ENCODE measurements around the gene KCTD5.
"Not testable (repeated sequence)": the region's sequence is repeated elsewhere in the genome, so short reads cannot be mapped to it uniquely, and the experiment has no call there.

KCTD5 gene

DNA sequence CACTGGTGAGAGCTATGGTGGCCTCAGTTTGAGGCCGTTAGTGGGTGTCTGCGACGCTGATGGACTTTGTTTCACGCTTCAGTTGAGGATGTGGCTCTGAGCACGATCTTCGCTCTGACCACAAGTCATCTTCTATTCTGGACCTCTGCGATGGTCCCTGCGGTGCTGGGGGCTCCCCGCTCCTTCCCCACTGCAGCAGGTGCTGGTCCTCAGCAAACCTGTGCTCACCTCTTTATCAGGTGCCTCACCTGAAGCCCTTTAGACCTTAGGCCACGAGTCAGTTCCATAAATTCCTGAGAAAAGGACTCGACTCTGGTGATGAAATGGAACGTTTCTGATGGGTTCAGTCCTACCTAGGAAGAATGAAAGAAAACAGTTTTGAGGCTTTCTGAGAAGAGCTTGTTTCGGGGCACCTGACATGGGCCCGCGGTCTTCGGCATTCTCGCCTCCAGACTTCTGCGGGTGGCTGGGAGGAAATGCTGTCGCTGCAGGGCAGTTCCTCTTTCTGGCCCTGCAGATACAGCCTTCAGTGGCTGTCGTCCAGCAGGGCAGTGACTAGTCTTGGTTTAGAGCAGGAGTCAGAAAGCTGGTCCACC is 4.7 kb downstream of the KCTD5 start (continued):
- TF ChIP-seq, protein P1, sequence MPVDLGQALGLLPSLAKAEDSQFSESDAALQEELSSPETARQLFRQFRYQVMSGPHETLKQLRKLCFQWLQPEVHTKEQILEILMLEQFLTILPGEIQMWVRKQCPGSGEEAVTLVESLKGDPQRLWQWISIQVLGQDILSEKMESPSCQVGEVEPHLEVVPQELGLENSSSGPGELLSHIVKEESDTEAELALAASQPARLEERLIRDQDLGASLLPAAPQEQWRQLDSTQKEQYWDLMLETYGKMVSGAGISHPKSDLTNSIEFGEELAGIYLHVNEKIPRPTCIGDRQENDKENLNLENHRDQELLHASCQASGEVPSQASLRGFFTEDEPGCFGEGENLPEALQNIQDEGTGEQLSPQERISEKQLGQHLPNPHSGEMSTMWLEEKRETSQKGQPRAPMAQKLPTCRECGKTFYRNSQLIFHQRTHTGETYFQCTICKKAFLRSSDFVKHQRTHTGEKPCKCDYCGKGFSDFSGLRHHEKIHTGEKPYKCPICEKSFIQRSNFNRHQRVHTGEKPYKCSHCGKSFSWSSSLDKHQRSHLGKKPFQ (tag by site-specific recombination; IDR thresholded peaks at IDR 0.05) = no peak
- TF ChIP-seq ZNF549 (tag by site-specific recombination; IDR thresholded peaks at IDR 0.05) (no peak), ZFP3 (tag by site-specific recombination; IDR thresholded peaks at IDR 0.05; ENCODE audit: low read depth) (no peak), YY2 (tag by site-specific recombination; IDR thresholded peaks at IDR 0.05) (no peak), ZNF654 (tag by site-specific recombination; IDR thresholded peaks at IDR 0.05; ENCODE audit: low read depth) (no peak), MZF1 (tag by site-specific recombination; IDR thresholded peaks at IDR 0.05; ENCODE audit: borderline replicate concordance) (no peak), ZNF174 (tag by site-specific recombination; IDR thresholded peaks at IDR 0.05) (no peak), ZNF610 (tag by site-specific recombination; IDR thresholded peaks at IDR 0.05; ENCODE audit: borderline replicate concordance) (no peak), YY1 (tag by site-specific recombination; IDR thresholded peaks at IDR 0.05) (no peak), ZNF354C (tag by site-specific recombination; IDR thresholded peaks at IDR 0.05; ENCODE audit: borderline replicate concordance, low read depth) (no peak), ZBTB8A (tag by site-specific recombination; IDR thresholded peaks at IDR 0.05) (no peak)
- TF ChIP-seq, protein P2, sequence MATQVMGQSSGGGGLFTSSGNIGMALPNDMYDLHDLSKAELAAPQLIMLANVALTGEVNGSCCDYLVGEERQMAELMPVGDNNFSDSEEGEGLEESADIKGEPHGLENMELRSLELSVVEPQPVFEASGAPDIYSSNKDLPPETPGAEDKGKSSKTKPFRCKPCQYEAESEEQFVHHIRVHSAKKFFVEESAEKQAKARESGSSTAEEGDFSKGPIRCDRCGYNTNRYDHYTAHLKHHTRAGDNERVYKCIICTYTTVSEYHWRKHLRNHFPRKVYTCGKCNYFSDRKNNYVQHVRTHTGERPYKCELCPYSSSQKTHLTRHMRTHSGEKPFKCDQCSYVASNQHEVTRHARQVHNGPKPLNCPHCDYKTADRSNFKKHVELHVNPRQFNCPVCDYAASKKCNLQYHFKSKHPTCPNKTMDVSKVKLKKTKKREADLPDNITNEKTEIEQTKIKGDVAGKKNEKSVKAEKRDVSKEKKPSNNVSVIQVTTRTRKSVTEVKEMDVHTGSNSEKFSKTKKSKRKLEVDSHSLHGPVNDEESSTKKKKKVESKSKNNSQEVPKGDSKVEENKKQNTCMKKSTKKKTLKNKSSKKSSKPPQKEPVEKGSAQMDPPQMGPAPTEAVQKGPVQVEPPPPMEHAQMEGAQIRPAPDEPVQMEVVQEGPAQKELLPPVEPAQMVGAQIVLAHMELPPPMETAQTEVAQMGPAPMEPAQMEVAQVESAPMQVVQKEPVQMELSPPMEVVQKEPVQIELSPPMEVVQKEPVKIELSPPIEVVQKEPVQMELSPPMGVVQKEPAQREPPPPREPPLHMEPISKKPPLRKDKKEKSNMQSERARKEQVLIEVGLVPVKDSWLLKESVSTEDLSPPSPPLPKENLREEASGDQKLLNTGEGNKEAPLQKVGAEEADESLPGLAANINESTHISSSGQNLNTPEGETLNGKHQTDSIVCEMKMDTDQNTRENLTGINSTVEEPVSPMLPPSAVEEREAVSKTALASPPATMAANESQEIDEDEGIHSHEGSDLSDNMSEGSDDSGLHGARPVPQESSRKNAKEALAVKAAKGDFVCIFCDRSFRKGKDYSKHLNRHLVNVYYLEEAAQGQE (tag by site-specific recombination; IDR thresholded peaks at IDR 0.05) = no peak
- TF ChIP-seq, protein P3, sequence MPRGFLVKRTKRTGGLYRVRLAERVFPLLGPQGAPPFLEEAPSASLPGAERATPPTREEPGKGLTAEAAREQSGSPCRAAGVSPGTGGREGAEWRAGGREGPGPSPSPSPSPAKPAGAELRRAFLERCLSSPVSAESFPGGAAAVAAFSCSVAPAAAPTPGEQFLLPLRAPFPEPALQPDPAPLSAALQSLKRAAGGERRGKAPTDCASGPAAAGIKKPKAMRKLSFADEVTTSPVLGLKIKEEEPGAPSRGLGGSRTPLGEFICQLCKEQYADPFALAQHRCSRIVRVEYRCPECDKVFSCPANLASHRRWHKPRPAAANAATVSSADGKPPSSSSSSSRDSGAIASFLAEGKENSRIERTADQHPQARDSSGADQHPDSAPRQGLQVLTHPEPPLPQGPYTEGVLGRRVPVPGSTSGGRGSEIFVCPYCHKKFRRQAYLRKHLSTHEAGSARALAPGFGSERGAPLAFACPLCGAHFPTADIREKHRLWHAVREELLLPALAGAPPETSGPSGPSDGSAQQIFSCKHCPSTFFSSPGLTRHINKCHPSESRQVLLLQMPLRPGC (tag by site-specific recombination; IDR thresholded peaks at IDR 0.05) = no peak
- TF ChIP-seq, protein P4, sequence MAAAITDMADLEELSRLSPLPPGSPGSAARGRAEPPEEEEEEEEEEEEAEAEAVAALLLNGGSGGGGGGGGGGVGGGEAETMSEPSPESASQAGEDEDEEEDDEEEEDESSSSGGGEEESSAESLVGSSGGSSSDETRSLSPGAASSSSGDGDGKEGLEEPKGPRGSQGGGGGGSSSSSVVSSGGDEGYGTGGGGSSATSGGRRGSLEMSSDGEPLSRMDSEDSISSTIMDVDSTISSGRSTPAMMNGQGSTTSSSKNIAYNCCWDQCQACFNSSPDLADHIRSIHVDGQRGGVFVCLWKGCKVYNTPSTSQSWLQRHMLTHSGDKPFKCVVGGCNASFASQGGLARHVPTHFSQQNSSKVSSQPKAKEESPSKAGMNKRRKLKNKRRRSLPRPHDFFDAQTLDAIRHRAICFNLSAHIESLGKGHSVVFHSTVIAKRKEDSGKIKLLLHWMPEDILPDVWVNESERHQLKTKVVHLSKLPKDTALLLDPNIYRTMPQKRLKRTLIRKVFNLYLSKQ (tag by site-specific recombination; IDR thresholded peaks at IDR 0.05; ENCODE audit: borderline replicate concordance) = no peak

DNA sequence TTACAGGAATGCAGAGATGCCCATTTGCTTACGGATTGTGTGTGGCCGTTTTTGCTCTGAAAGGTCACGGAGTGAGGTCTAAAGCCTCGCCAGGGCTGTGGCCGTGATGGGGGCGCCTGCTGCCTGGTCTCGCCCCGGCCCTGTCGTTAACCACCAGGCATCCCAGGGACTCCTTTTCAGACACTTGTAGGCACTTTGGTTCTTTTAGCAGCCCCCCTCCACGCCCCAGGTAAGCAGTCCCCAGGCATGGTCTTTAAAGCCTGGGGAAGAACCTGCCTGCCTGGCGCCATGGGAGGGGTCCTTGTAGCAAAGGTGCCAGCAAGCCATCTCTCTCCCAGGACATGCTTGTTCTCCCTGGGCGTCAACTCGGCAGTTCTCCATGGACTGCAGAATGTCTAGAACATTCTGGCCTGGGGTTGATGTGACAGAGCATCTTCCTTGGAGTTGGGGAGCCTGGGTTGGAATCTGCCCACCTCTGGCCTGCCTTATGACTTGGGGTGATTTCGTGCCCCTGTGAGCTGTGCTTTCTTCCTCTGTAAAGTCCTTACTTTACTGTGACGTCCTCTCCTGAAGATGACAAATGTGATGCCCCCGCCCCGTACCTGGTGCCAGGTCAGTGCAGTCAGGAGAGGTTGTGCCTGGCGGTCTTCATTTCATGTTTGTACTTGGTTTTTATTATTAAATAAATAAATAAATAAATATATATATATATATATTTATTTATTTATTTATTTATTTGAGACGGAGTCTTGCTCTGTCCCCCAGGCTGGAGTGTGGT is 5.4 kb downstream of the KCTD5 start:
- no peaks in the 10 kb centered on the region for H3K4me1 ChIP-seq (ENCODE audit: control insufficient read depth, insufficient read depth, low read length)
- POLR2A ChIA-PET = interaction anchor here (0.7 kb wide), 1 partner anchor 32 kb away, joined by 3 read pairs; no protein-coding TSS in a partner anchor
- no peak for TF ChIP-seq TRIM28 (IDR thresholded peaks at IDR 0.05; ENCODE audit: borderline replicate concordance, low read length)
- peak; percentile 33 for TF ChIP-seq ZNF426 (tag by site-specific recombination; IDR thresholded peaks at IDR 0.05)
- TF ChIP-seq ZNF394 (tag by site-specific recombination; IDR thresholded peaks at IDR 0.05; ENCODE audit: borderline replicate concordance) = peak; percentile 54; the same call in 1 of the 2 replicates

DNA sequence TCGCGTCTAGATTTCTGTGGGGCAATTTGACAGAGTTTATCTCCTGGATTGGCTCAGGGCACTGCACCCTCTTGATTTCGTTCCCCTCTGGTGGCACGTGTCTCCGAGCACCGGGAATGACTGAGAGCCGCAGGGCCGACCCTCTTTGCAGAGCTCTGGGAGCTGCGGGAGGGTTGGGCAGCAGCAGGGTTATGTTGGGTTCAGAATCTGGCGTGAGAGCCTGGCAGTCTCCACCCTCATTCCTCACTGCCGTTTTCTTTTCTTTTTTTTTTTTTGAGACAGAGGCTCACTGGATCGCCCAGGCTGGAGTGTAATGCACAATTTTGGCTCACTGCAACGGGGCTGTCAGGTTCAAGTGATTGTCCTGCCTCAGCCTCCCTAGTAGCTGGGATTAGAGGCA is 7.1 kb downstream of the KCTD5 start:
- POLR2A ChIA-PET; CTCF ChIA-PET; H3K27ac ChIP-seq (ENCODE audit: extremely low read depth, low read depth, low read length); H3K4me1 ChIP-seq (ENCODE audit: control insufficient read depth, insufficient read depth, low read length); H3K4me3 ChIP-seq (ENCODE audit: low read depth, low read length); H3K9me3 ChIP-seq (ENCODE audit: control insufficient read depth, insufficient read depth, low read depth, low read length): not testable (repeated sequence)
- H3K36me3 ChIP-seq (ENCODE audit: control insufficient read depth in 2 of 2, insufficient read depth in 1 of 2, low read length in 2 of 2) = peaks cover 0 to 23% of the 10 kb centered on the region in 2 experiments; a peak in 1 of 3 replicates

More for the DNA sequence above, 5.4 kb downstream of the KCTD5 start:
- CTCF ChIA-PET = no interaction called here
- Histone ChIP-seq H3K9me3 (ENCODE audit: control insufficient read depth, insufficient read depth, low read depth, low read length) (no peaks in the 10 kb centered on the region), H3K36me3 (ENCODE audit: control insufficient read depth in 2 of 2, insufficient read depth in 1 of 2, low read length in 2 of 2) (peaks cover 0 to 23% of the 10 kb centered on the region in 2 experiments; a peak in 1 of 3 replicates), H3K27ac (ENCODE audit: extremely low read depth, low read depth, low read length) (no peak overlapping the region), H3K4me3 (ENCODE audit: low read depth, low read length) (no peak overlapping the region)
